Esophagus muscularis mucosa (tissue), 4 donors: Measurements from ENCODE around the gene NHLRC4. TPM values are rescaled to one million over a fixed set of nuclear protein-coding genes. Genes with fewer than 3 reads are reported as not detected.
A peak's percentile ranks its signal among the peaks of the same experiment; 100 is the strongest.

Experiments used
- DNase-seq: peaks from one replicate; pipeline ENCODE4 v3.0.0-alpha.2; 2017; ENCODE audit errors: extremely low spot score
- H3K27ac ChIP-seq, 4 donors: fragments of 200-600 bp; sonication (generic); replicated peaks in 1 of 4; 1 replicate in 3 of 4; 2 replicates in 1 of 4; pipeline ENCODE4 v1.5.1; 2016 to 2019; ENCODE audit warnings: mild to moderate bottlenecking in 1 of 4
- H3K27me3 ChIP-seq, 4 donors: fragments of 200-600 bp; sonication (generic); one replicate each; pipeline versions ENCODE4 v1.5.1 to v1.6.0; 2016 to 2019
- H3K36me3 ChIP-seq, 4 donors: fragments of 200-600 bp; sonication (generic); one replicate each; pipeline ENCODE4 v1.5.1; 2016 to 2019
- H3K4me1 ChIP-seq, 4 donors: fragments of 200-600 bp; sonication (generic); one replicate each; pipeline ENCODE4 v1.5.1; 2016 to 2019
- H3K4me3 ChIP-seq, 4 donors: fragments of 200-600 bp; sonication (generic); 1 replicate in 2 of 4; 2 replicates in 2 of 4; pipeline ENCODE4 v1.5.1; 2016 to 2019; ENCODE audit warnings: mild to moderate bottlenecking in 4 of 4, moderate library complexity in 1 of 4
- H3K9me3 ChIP-seq, 4 donors: fragments of 200-600 bp; sonication (generic); 1 replicate in 3 of 4; 2 replicates in 1 of 4; pipeline ENCODE4 v1.5.1; 2016 to 2019
- EP300 ChIP-seq: sonication (generic); formaldehyde crosslinking; IDR thresholded peaks from one replicate; pipeline ENCODE4 v1.6.1; 2017; ENCODE audit warnings: antibody characterized with exemption
- POLR2A ChIP-seq: fragments of 450-650 bp; IDR thresholded peaks from one replicate; pipeline ENCODE4 v1.6.1; 2017; ENCODE audit warnings: antibody characterized with exemption, moderate library complexity, mild to moderate bottlenecking, low read depth
- POLR2AphosphoS5 ChIP-seq, 2 donors: sonication (generic); formaldehyde crosslinking; IDR thresholded peaks; one replicate each; pipeline ENCODE4 v1.6.1; 2017; ENCODE audit warnings: antibody characterized with exemption in 2 of 2
- WGBS: methylation state at CpG from one replicate; pipeline ENCODE4 v1.1.5; 2018; 5-methylcytosine and 5-hydroxymethylcytosine counted together
- intact Hi-C: fragments of 100-400 bp; cut with DNase I; formaldehyde crosslinking; loops from one replicate; pipeline ENCODE4 v1.15.1; 2023
- total RNA-seq, 4 donors: library from RNA; depleted of rRNA; stranded (reverse); fragments of >200 nt; gene quantifications; one replicate each; pipeline versions ENCODE4 v1.1.0 to v1.2.1, GENCODE V29; 2016
- TF ChIP-seq, protein P1 (sequence below), 3 experiments: fragments of 200-600 bp in 2 of 3; fragments of 450-650 bp in 1 of 3; sonication (generic) in 2 of 3; IDR thresholded peaks; one replicate each; pipeline ENCODE4 v1.5.1; 2017 to 2019; ENCODE audit warnings: antibody characterized with exemption in 3 of 3, mild to moderate bottlenecking in 2 of 3, moderate library complexity in 1 of 3

NHLRC4 gene
- total RNA-seq, 4 donors from 2014 or later, result 1.2 to 2.6 (median 1.9) TPM

DNA sequence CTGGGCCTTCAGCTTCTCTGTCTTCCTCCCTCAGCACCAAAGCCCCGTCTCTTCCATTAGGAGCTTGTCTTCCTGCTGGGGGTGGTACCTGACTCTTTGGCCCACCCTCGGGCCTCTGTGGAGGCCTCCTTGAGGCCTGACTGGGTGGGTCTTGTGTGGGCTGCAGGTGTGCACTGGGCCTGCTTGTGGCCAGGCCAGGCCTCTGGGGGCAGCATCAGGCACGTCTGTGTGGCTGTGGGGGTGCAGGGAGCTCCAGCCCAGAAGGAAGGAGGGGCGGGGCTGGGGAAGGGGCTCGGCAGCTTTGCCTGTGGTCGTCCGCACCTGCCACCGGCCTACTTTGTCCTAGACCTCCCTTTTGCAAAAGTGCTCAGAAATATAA lies 10.0 kb downstream of the NHLRC4 start:
- peaks cover 6 to 24% (median 17%) of the 10 kb centered on the region in 4 donors for H3K4me1 ChIP-seq
- H3K27ac ChIP-seq, result no peak overlapping the region
- H3K9me3 ChIP-seq, result no peaks in the 10 kb centered on the region
- H3K27me3 ChIP-seq, result no peaks in the 10 kb centered on the region
- H3K36me3 ChIP-seq, result peaks cover 0 to 59% (median 33%) of the 10 kb centered on the region in 4 donors
- 61% methylated on average over 8 of the region's 8 CpGs for WGBS
- no peak overlapping the region for H3K4me3 ChIP-seq
- TF ChIP-seq, protein P1, sequence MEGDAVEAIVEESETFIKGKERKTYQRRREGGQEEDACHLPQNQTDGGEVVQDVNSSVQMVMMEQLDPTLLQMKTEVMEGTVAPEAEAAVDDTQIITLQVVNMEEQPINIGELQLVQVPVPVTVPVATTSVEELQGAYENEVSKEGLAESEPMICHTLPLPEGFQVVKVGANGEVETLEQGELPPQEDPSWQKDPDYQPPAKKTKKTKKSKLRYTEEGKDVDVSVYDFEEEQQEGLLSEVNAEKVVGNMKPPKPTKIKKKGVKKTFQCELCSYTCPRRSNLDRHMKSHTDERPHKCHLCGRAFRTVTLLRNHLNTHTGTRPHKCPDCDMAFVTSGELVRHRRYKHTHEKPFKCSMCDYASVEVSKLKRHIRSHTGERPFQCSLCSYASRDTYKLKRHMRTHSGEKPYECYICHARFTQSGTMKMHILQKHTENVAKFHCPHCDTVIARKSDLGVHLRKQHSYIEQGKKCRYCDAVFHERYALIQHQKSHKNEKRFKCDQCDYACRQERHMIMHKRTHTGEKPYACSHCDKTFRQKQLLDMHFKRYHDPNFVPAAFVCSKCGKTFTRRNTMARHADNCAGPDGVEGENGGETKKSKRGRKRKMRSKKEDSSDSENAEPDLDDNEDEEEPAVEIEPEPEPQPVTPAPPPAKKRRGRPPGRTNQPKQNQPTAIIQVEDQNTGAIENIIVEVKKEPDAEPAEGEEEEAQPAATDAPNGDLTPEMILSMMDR (IDR thresholded peaks at IDR 0.05), result no peak
- TF ChIP-seq EP300, result no peak
- no peak for TF ChIP-seq POLR2AphosphoS5 (IDR thresholded peaks at IDR 0.05)
- no peak for TF ChIP-seq POLR2A
- intact Hi-C loops, result loop anchor here (5.0 kb wide), 1 partner anchor 85 kb away; no protein-coding TSS in a partner anchor
- no peak for DNase-seq

DNA sequence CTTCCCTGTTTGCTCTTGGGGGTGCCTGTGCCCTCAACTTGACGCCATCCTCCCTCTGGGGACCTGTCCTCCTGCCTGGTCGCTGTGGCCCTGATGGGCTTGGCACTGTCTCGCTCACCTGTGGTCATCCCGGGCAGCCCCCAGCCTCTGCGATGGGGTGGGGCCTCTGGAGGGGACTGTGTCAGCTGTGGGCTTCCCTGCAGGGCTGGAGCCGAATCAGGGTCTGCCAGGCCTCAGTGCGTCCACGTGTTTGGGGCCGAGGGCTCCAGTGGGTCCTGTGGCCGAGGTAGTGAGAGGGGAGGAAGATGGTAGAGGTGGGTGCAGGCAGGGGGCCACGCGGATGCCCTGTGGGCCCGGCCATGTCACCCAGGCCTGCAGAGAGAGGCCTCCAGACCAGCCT lies 11.0 kb downstream of the NHLRC4 start:
- Histone ChIP-seq H3K9me3 (no peaks in the 10 kb centered on the region), H3K27ac (no peak overlapping the region), H3K27me3 (no peaks in the 10 kb centered on the region), H3K4me3 (no peak overlapping the region), H3K36me3 (peaks cover 0 to 52% (median 33%) of the 10 kb centered on the region in 4 donors), H3K4me1 (peaks cover 6 to 20% (median 14%) of the 10 kb centered on the region in 4 donors)
- no peak for DNase-seq
- TF ChIP-seq, protein P1 (IDR thresholded peaks at IDR 0.05), result no peak
- TF ChIP-seq POLR2A (no peak), POLR2AphosphoS5 (IDR thresholded peaks at IDR 0.05) (no peak), EP300 (no peak)
- 94% methylated on average over 7 of the region's 13 CpGs for WGBS
- intact Hi-C loops, result loop anchor here (5.0 kb wide), 1 partner anchor 85 kb away; no protein-coding TSS in a partner anchor

GRCh38 chr16:578232-578869 lies 11.5 kb downstream of the NHLRC4 start:
- peaks cover 6 to 20% (median 12%) of the 10 kb centered on the region in 4 donors for H3K4me1 ChIP-seq
- H3K9me3 ChIP-seq, result no peaks in the 10 kb centered on the region
- H3K36me3 ChIP-seq, result peaks cover 0 to 55% (median 36%) of the 10 kb centered on the region in 4 donors
- DNase-seq, result no peak
- H3K4me3 ChIP-seq, result no peak overlapping the region
- H3K27me3 ChIP-seq, result no peaks in the 10 kb centered on the region
- intact Hi-C loops, result loop anchor here (5.0 kb wide), 1 partner anchor 84 kb away; no protein-coding TSS in a partner anchor
- TF ChIP-seq EP300, result no peak
- no peak for TF ChIP-seq POLR2A
- TF ChIP-seq, protein P1 (IDR thresholded peaks at IDR 0.05), result no peak
- no peak for TF ChIP-seq POLR2AphosphoS5 (IDR thresholded peaks at IDR 0.05)
- 100% methylated on average over 5 of the region's 24 CpGs for WGBS
- no peak overlapping the region for H3K27ac ChIP-seq

- H3K27me3 ChIP-seq, result no peaks in the 10 kb centered on the region
- H3K4me1 ChIP-seq, result peaks cover 6 to 20% (median 14%) of the 10 kb centered on the region in 4 donors
- TF ChIP-seq POLR2A, result no peak
- TF ChIP-seq, protein P1 (IDR thresholded peaks at IDR 0.05), result peak; percentile 59 to 84 (median 69)
- intact Hi-C loops, result loop anchor here (5.0 kb wide), 1 partner anchor 83 kb away; no protein-coding TSS in a partner anchor
- peak overlapping the region in 3 of 4 donors; percentile 9 to 34 (median 31) for H3K4me3 ChIP-seq
- DNase-seq, result no peak
- WGBS, result no CpG with 5 or more reads among the region's 34 CpGs
- H3K9me3 ChIP-seq, result no peaks in the 10 kb centered on the region
- H3K27ac ChIP-seq, result peak overlapping the region in 1 of 4 donors; percentile 3
- H3K36me3 ChIP-seq, result peaks cover 0 to 51% (median 33%) of the 10 kb centered on the region in 4 donors
Measured at GRCh38 chr16:578870-579405, 12.1 kb downstream of the NHLRC4 start.
